Pancreas (tissue), 10 donors: ENCODE measurements around the gene LHX5. TPM values are rescaled to one million over a fixed set of nuclear protein-coding genes. Genes with fewer than 3 reads are reported as not detected.

ENCODE experiments used
- ATAC-seq, 4 donors: fragments of 200-7000 bp; cut with Tn5 transposase; one replicate each; pipeline versions ENCODE4 v1.8.0 to v1.9.1; 2020; ENCODE audit warnings: mild to moderate bottlenecking in 4 of 4, moderate library complexity in 4 of 4
- DNase-seq, 6 donors: peaks; one replicate each; pipeline ENCODE4 v3.0.0-alpha.2; 2020
- FAIRE-seq: peaks from 2 replicates; lab custom pipeline; 2012; peaks lifted over from hg19 to GRCh38; lab: Jason Lieb, UNC
- H3K27ac ChIP-seq, 4 donors: fragments of 200-600 bp; sonication (generic); 1 replicate in 3 of 4; 2 replicates in 1 of 4; pipeline versions ENCODE4 v1.5.0 to v1.8.0; 2020
- H3K27me3 ChIP-seq, 4 donors: fragments of 200-600 bp; one replicate each; pipeline ENCODE4 v1.8.0; 2021
- H3K36me3 ChIP-seq, 3 donors: fragments of 200-600 bp; sonication (generic) in 1 of 3; one replicate each; pipeline versions ENCODE4 v1.5.0 to v1.8.0; 2020 to 2021
- H3K4me1 ChIP-seq, 3 donors: fragments of 200-600 bp; one replicate each; pipeline ENCODE4 v1.8.0; 2021
- H3K4me3 ChIP-seq, 4 donors: fragments of 200-600 bp; sonication (generic) in 2 of 4; one replicate each; pipeline versions ENCODE4 v1.5.0 to v1.8.0; 2020 to 2021
- H3K9me3 ChIP-seq, 4 donors: fragments of 200-600 bp; one replicate each; pipeline ENCODE4 v1.8.0; 2021
- WGBS, 2 donors: extraction: QIAGEN DNeasy Blood & Tissue Kit; methylation state at CpG; one replicate each; pipeline ENCODE4 v1.1.7; 2013; 5-methylcytosine and 5-hydroxymethylcytosine counted together
- intact Hi-C, 3 donors: fragments of 100-400 bp; cut with DNase I; formaldehyde crosslinking; loops; one replicate each; pipeline versions ENCODE4 v1.11.1 to v1.14.2; 2022
- polyA plus RNA-seq, 2 donors: library from polyadenylated mRNA; stranded (reverse); fragments of 200-250 nt; gene quantifications; one replicate each; pipeline ENCODE4 v1.2.3, GENCODE V29; 2013
- total RNA-seq, 6 donors: library from RNA; stranded (reverse); fragmentation: NEBNext Ultra II Directional in 4 of 6; extraction: Animal tissue kit (Norgen Biotek cat#: 25700) in 4 of 6; gene quantifications; one replicate each; pipeline versions ENCODE4 v1.2.1 to v1.2.4, GENCODE V29; 2021 to 2023
- TF ChIP-seq, protein P1 (sequence below), 4 donors: fragments of 200-600 bp; sonication (generic) in 3 of 4; IDR thresholded peaks; one replicate each; pipeline versions ENCODE4 v1.5.0 to v1.8.0; 2021; ENCODE audit warnings: antibody characterized with exemption in 4 of 4
- donor health status: healthy with polysubstance abuse.
- donor health status: DM: no; HTN: no; CAD: no; lungs with moderate emphysema.
- donor health status: DM: no; HTN: no; CAD: no.
- donor health status: control.
- donor health status: control.
- donor health status: Bipolar disorder and iron deficiency.
- donor health status: DM: yes; HTN: yes; CAD: no.
- donor health status: DM: no; HTN: no; CAD: no.
- donor health status: DM: no; HTN: no; CAD: no.
- donor health status: DM: yes; HTN: yes; CAD: no.

Gene LHX5
- not detected for total RNA-seq
- not detected for polyA plus RNA-seq

DNA sequence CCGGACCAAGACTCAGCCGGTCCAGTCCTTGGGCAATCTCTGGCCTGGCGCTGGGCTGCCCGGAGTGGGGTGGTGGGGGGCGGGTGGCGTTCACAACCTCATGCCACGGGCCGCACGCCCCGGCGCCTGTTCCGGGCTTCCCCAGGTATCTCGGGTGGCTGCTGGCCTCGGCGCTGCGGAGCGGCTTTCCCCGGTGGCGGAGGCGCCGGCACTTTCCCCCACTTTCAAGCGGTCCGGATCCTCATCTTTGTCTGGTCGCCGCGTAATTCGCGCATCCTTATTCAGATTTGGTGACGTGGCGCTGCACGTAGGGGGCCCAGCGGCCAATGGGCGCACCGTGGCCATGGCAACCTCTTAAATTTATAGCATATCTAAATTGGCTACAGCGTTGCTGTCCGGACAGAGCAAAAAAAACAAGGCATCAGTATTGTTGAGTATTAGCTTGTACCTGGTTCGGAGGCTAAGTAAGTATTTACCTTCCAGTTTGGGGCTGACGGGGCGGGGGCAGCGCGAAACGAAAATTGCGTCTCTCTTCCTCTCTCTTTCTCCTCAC lies at the start of gene LHX5:
Gene LHX5 (minus strand): TSS at position 253 of the 553 bp plus-strand sequence. CDS start 373 bp downstream, outside the sequence.
- Histone ChIP-seq H3K4me3 (no peak within 1 kb of the TSS), H3K36me3 (no peaks in the 10 kb centered on the region), H3K9me3 (no peaks in the 10 kb centered on the region), H3K27ac (no peak within 1 kb of the TSS), H3K27me3 (peaks cover 0 to 30% (median 15%) of the 10 kb centered on the region in 4 donors), H3K4me1 (no peaks in the 10 kb centered on the region)
- FAIRE-seq (no peak), DNase-seq (no peak), ATAC-seq (no peak)
- 3% methylated on average over 40 to 43 of the region's 43 CpGs for WGBS, 2 donors
- intact Hi-C loops: no loop called here
- TF ChIP-seq, protein P1, sequence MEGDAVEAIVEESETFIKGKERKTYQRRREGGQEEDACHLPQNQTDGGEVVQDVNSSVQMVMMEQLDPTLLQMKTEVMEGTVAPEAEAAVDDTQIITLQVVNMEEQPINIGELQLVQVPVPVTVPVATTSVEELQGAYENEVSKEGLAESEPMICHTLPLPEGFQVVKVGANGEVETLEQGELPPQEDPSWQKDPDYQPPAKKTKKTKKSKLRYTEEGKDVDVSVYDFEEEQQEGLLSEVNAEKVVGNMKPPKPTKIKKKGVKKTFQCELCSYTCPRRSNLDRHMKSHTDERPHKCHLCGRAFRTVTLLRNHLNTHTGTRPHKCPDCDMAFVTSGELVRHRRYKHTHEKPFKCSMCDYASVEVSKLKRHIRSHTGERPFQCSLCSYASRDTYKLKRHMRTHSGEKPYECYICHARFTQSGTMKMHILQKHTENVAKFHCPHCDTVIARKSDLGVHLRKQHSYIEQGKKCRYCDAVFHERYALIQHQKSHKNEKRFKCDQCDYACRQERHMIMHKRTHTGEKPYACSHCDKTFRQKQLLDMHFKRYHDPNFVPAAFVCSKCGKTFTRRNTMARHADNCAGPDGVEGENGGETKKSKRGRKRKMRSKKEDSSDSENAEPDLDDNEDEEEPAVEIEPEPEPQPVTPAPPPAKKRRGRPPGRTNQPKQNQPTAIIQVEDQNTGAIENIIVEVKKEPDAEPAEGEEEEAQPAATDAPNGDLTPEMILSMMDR (IDR thresholded peaks at IDR 0.05): no peak

- ATAC-seq: no peak
- H3K27ac ChIP-seq: no peak overlapping the region
- no peak overlapping the region for H3K4me3 ChIP-seq
- 2 to 3% methylated on average over 39 to 40 of the region's 40 CpGs for WGBS, 2 donors
- intact Hi-C loops: no loop called here
- no peaks in the 10 kb centered on the region for H3K4me1 ChIP-seq
- no peaks in the 10 kb centered on the region for H3K9me3 ChIP-seq
- DNase-seq: no peak
- no peaks in the 10 kb centered on the region for H3K36me3 ChIP-seq
- peaks cover 0 to 28% (median 0%) of the 10 kb centered on the region in 4 donors for H3K27me3 ChIP-seq
- TF ChIP-seq, protein P1 (IDR thresholded peaks at IDR 0.05): no peak
- no peak for FAIRE-seq
Observed at GRCh38 chr12:113519464-113520307, 48.0 kb upstream of the LHX5 start.

- Histone ChIP-seq H3K9me3 (no peaks in the 10 kb centered on the region), H3K4me1 (no peaks in the 10 kb centered on the region), H3K27ac (no peak overlapping the region), H3K36me3 (no peaks in the 10 kb centered on the region), H3K27me3 (peaks cover 0 to 26% (median 0%) of the 10 kb centered on the region in 4 donors), H3K4me3 (no peak overlapping the region)
- ATAC-seq: no peak
- TF ChIP-seq, protein P1 (IDR thresholded peaks at IDR 0.05): no peak
- no peak for FAIRE-seq
- no peak for DNase-seq
- 3 to 4% methylated on average over 26 to 31 of the region's 31 CpGs for WGBS, 2 donors
- intact Hi-C loops: no loop called here
Observed at GRCh38 chr12:113515082-113515856, 43.6 kb upstream of the LHX5 start.

DNA sequence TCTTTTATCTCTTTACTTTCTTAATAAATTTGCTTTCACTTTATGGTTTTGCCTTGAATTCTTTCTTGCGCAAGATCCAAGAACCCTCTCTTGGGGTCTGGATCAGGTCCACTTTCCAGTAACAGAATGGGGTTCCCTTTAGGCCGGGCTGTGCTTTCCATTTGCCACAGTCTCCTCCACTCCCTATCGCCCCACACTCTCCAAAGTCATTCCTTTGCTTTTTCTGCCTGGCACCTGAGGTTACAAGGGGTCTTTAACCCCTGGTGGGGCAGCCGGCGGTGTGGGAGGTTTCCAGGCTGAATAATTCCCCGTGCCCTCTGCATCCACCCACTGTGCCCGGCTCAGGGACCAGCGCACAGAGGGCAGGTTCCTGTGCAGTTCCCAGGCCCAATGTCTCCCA lies 42.9 kb upstream of the LHX5 start:
- H3K4me3 ChIP-seq: no peak overlapping the region
- H3K9me3 ChIP-seq: no peaks in the 10 kb centered on the region
- H3K27me3 ChIP-seq: peaks cover 0 to 27% (median 0%) of the 10 kb centered on the region in 4 donors
- FAIRE-seq: no peak
- H3K4me1 ChIP-seq: no peaks in the 10 kb centered on the region
- H3K36me3 ChIP-seq: no peaks in the 10 kb centered on the region
- no peak overlapping the region for H3K27ac ChIP-seq
- WGBS, 2 donors: 37 to 40% methylated on average over 8 of the region's 8 CpGs
- intact Hi-C loops: no loop called here
- ATAC-seq: no peak
- DNase-seq: no peak
- TF ChIP-seq, protein P1 (IDR thresholded peaks at IDR 0.05): no peak
